NCI-H82 (cell line): ENCODE data around the gene TCP10L.
"Not testable (repeated sequence)": the region's sequence is repeated elsewhere in the genome, so short reads cannot be mapped to it uniquely, and the experiment has no call there.

Experiments used
- DNase-seq: peaks from one replicate; lab custom pipeline; 2025; lab: John Stamatoyannopoulos, UW

TCP10L gene, protein sequence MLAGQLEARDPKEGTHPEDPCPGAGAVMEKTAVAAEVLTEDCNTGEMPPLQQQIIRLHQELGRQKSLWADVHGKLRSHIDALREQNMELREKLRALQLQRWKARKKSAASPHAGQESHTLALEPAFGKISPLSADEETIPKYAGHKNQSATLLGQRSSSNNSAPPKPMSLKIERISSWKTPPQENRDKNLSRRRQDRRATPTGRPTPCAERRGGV

GRCh38 chr21:32585042-32585710 is at the start of gene TCP10L:
Gene TCP10L (minus strand): TSS chr21:32585523. CDS start chr21:32584304, 1,219 bp downstream.
- DNase-seq, result no peak

GRCh38 chr21:32626621-32627196 is 41.4 kb upstream of the TCP10L start:
- DNase-seq, result no peak

DNA sequence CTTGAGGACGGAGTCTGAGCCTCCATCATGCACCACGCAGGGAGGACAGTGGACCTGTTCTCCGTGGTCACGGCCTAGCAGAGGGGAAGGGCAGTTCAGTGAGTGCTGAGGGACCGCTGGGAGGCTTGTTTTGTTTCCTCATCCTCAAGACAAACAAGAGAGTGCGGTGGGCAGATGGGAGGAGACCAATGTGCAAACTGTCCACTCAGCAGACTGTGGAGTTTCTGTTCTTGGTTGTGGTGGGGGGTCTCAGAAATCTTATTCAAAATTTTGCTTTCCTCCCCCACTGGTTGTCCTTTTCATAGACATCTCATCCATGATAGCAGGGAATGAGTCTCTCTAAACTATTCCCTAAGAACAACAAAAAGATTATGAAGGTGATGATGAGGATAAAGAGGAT is 32.9 kb upstream of the TCP10L start:
- not testable (repeated sequence) for DNase-seq

- DNase-seq, result no peak
These were observed 28.2 kb upstream of the TCP10L start for GRCh38 chr21:32613436-32614043.

GRCh38 chr21:32612999-32613337 is 27.6 kb upstream of the TCP10L start:
- no peak for DNase-seq

GRCh38 chr21:32612075-32612998 is 27.0 kb upstream of the TCP10L start, which contains the start of gene CFAP298:
Gene CFAP298 (minus strand): TSS chr21:32612377. CDS start chr21:32612243, 134 bp downstream.
- DNase-seq, result peak; percentile 95

DNA sequence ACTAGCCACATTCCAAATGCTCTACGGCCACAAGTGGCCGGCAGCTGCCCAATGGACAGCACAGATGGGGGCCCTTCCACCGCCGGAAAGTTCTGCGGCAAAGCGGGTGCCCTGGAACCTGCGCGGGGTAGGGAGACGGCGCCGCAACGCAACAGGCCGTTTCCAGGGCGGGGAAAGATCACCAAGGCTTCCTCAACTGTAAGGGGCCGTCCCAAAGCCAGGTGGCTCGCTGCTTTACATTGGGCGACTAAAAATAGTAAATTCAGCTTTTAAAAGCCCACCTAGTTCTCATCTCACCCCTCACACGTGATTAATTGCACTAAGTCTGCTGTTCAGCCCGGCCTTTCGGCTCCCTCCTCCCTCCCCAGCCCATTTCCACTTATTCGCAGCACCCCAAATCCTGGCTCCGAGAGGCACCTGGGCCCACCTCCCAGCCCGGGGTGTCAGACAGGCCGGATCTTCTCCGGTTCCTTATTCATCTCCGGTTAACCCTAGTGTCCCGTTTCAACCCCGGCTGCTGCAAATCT is 26.2 kb upstream of the TCP10L start:
- peak; percentile 55 for DNase-seq

GRCh38 chr21:32610940-32611339 is 25.6 kb upstream of the TCP10L start:
- DNase-seq, result not testable (repeated sequence)

GRCh38 chr21:32608851-32609250 is 23.5 kb upstream of the TCP10L start:
- no peak for DNase-seq

DNA sequence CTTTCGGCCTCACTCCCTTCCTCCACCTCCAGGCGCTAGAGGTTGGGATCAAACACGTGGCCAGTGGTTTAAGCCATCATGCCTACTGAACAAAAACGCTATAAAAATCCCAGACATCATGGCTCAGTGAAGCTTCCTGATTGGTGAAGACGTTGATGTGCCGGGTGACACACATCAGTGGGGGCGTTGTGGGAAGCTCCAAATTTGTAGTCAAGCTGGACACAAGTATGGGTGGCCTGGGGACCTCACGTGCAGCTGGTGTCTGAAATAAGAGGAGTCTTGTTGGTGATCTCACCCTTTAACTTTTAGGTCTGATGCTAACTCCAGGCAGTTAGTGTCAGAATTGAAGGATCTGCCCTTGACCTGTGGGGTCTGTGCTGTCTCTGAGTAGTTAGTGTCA is 20.1 kb upstream of the TCP10L start:
- no peak for DNase-seq

GRCh38 chr21:32604464-32604863 is 19.1 kb upstream of the TCP10L start:
- DNase-seq, result no peak

GRCh38 chr21:32603131-32603530 is 17.8 kb upstream of the TCP10L start:
- DNase-seq, result no peak

- no peak for DNase-seq
These were observed 16.8 kb upstream of the TCP10L start for GRCh38 chr21:32602099-32602498.

- no peak for DNase-seq
These were observed 14.2 kb upstream of the TCP10L start for GRCh38 chr21:32599526-32599925.

GRCh38 chr21:32599091-32599490 is 13.8 kb upstream of the TCP10L start:
- DNase-seq, result no peak

DNA sequence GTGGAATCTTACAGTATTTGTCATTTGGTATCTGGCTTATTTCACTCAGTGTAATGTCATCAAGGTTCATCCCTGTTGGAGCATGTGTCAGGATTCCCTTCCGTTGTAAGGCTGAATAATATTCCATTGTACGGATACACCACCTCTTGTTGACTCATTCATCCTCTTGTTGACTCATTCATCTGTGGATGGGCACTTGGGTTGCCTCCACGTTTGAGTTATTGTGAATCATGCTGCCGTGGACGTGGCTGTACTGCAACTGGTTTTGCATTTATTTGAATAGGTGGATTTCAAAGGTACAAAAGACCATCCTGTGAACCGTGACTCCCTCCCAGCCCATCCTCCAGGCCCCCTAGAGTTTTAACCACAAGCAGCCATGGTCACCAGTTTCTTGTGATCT is 11.9 kb upstream of the TCP10L start:
- DNase-seq, result no peak

- no peak for DNase-seq
These were observed 10.1 kb upstream of the TCP10L start for GRCh38 chr21:32595431-32595830.

DNA sequence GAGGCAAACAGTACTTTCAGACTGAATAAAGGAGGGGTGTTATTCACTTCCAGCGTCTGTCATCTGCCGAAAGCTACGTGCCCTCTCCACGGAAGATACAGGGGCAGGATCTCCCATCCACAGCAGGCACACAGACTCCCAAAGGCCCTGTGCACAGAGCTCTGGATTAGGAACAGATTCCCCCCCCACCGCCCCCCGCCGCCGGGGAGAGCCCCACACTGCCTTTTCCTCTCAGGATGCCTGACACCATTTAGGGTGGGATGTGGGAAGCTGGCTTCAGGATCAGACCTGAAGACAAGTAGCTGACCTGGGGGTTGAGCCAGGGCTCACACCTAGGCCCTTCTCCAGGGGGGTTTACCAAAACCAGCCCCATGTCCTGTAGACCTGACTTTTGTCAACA is 8.4 kb upstream of the TCP10L start:
- DNase-seq, result no peak

DNA sequence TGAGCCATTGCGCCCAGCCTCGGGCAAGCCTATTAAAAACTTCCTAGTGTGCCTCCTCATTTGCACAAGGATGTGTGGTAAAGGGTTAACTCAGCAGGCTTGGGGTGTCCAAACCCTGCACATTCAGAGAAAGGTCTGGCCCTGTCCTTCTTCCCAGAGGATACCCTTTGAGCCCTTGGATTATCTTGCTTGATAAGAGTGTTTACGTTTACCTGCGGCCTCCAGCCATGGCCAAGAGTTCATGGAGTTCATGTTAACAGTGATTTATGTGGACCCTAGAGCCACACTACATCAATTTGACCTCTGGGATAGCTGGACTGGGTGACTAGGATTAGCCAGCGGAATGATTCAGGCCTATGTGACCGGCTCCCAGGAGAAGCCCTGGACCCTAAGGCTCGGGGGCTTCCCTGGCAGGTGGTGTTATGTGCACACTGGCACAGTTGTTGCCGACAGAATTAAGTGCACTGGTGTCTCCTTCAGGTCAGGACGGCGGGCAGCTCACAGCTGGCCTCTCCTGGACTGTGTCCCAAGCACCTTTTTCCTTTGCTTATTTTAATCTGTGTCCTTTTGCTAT is 7.7 kb upstream of the TCP10L start:
- DNase-seq, result no peak

GRCh38 chr21:32590130-32590529 is 4.8 kb upstream of the TCP10L start:
- no peak for DNase-seq

DNA sequence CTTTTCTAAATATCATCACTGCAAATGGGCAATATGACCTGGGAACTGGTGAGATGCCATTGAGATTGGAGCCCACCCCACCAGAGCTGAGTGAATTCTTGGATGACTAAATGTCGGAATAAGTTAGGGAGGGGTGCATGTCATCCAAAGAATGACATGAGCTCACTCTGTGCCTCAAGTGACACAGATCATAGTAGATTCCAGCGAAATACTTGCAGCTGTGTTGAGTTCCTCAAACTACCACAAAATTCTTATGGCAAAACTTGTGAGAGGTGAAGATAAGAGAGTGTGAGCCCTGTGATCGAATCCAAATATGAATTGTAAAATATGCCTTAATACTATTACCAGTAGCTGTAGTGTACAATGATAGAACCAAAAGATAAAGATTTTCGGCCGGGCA is 2.3 kb upstream of the TCP10L start:
- DNase-seq, result no peak
